GM23248 (cell line): ENCODE data around the gene TRIM27. TPM values are rescaled to one million over a fixed set of nuclear protein-coding genes. Genes with fewer than 3 reads are reported as not detected.

Source experiments
- DNase-seq: peaks from one replicate; pipeline ENCODE4 v3.0.0-alpha.2; 2015
- H2AFZ ChIP-seq: fragments of 200-600 bp; sonication (generic); 2 replicates; pipeline ENCODE4 v1.6.1; 2016; ENCODE audit warnings: antibody characterized with exemption
- H3F3A ChIP-seq: fragments of 200-600 bp; sonication (generic); 2 replicates; pipeline ENCODE4 v1.6.1; 2016; ENCODE audit warnings: mild to moderate bottlenecking, antibody characterized with exemption, mixed run types; ENCODE audit not compliant: insufficient read depth
- H3K27ac ChIP-seq: fragments of 200-600 bp; sonication (generic); 2 replicates; pipeline ENCODE4 v1.5.1; 2016; ENCODE audit warnings: mild to moderate bottlenecking
- H3K27me3 ChIP-seq: fragments of 200-600 bp; sonication (generic); replicated peaks from 2 replicates; pipeline ENCODE4 v1.6.1; 2016; ENCODE audit warnings: mild to moderate bottlenecking; ENCODE audit not compliant: insufficient read depth
- H3K36me3 ChIP-seq: fragments of 200-600 bp; sonication (generic); 2 replicates; pipeline ENCODE4 v1.6.1; 2016; ENCODE audit warnings: low read depth, mild to moderate bottlenecking
- H3K4me1 ChIP-seq: fragments of 200-600 bp; sonication (generic); 2 replicates; pipeline ENCODE4 v1.6.1; 2016; ENCODE audit warnings: mild to moderate bottlenecking; ENCODE audit not compliant: insufficient read depth
- H3K4me2 ChIP-seq: fragments of 200-600 bp; sonication (generic); one replicate; pipeline ENCODE4 v1.6.1; 2016; ENCODE audit warnings: mild to moderate bottlenecking; ENCODE audit not compliant: unreplicated experiment
- H3K4me3 ChIP-seq: fragments of 200-600 bp; sonication (generic); 2 replicates; pipeline ENCODE4 v1.5.1; 2016; ENCODE audit warnings: mild to moderate bottlenecking
- H3K79me2 ChIP-seq: fragments of 200-600 bp; sonication (generic); 2 replicates; pipeline ENCODE4 v1.6.1; 2016; ENCODE audit warnings: mild to moderate bottlenecking; ENCODE audit not compliant: insufficient read depth
- H3K9ac ChIP-seq: fragments of 200-600 bp; sonication (generic); 2 replicates; pipeline ENCODE4 v1.6.1; 2016; ENCODE audit warnings: mild to moderate bottlenecking
- H3K9me2 ChIP-seq: fragments of 200-600 bp; sonication (generic); 2 replicates; pipeline ENCODE4 v1.6.1; 2016; ENCODE audit warnings: mixed run types, mild to moderate bottlenecking, moderate library complexity; ENCODE audit not compliant: insufficient read depth
- H3K9me3 ChIP-seq: fragments of 200-600 bp; sonication (generic); one replicate; pipeline ENCODE4 v1.6.1; 2017; ENCODE audit warnings: low read depth
- H4K20me1 ChIP-seq: fragments of 200-600 bp; sonication (generic); 2 replicates; pipeline ENCODE4 v1.6.0; 2016; ENCODE audit not compliant: insufficient read depth
- EZH2 ChIP-seq: fragments of 200-600 bp; sonication (generic); IDR thresholded peaks from 2 replicates; pipeline ENCODE4 v1.6.1; 2018; ENCODE audit warnings: antibody characterized with exemption, mild to moderate bottlenecking; ENCODE audit not compliant: insufficient read depth, poor library complexity, severe bottlenecking
- EZH2phosphoT487 ChIP-seq: fragments of 200-600 bp; sonication (generic); IDR thresholded peaks from 2 replicates; pipeline ENCODE4 v1.6.1; 2018; ENCODE audit warnings: antibody characterized with exemption, moderate library complexity, mild to moderate bottlenecking, low read depth; ENCODE audit not compliant: insufficient read depth
- WGBS, 2 experiments: methylation state at CpG; one replicate each; pipeline ENCODE4 v1.1.6; 2015 to 2017; ENCODE audit warnings: low lambda C conversion rate in 2 of 2, low coverage in 1 of 2; ENCODE audit errors: missing lambda C conversion rate in 2 of 2; 5-methylcytosine and 5-hydroxymethylcytosine counted together
- in situ Hi-C: fragments of 300-500 bp; cut with MboI; formaldehyde crosslinking; loops from 2 replicates; pipeline ENCODE4 v1.15.0; 2020
- polyA plus RNA-seq: library from polyadenylated mRNA; unstranded; fragments of >200 nt; fragmentation: Nextera tagmentation; extraction: Ambion mirVana; gene quantifications from 2 replicates; pipeline ENCODE4 v1.2.1, GENCODE V29; 2016
- total RNA-seq: library from RNA; depleted of rRNA; stranded (reverse); fragments of >200 nt; shearing (Covaris generic); gene quantifications from 2 replicates; pipeline ENCODE4 v1.2.3, GENCODE V29; 2014

The TRIM27 gene
- total and polyA plus RNA-seq, 2 experiments from 2014 or later: 40.2 to 67.7 TPM

- no peaks in the 10 kb centered on the region for H3K4me1 ChIP-seq
- TF ChIP-seq EZH2phosphoT487 (no peak), EZH2 (no peak)
- no peaks in the 10 kb centered on the region for H3K36me3 ChIP-seq
- H3K4me2 ChIP-seq: peak overlapping the region; percentile 99
- H3K79me2 ChIP-seq: no peaks in the 10 kb centered on the region
- DNase-seq: peak; percentile 77
- H3K27me3 ChIP-seq: no peaks in the 10 kb centered on the region
- H3K9me3 ChIP-seq: no peaks in the 10 kb centered on the region
- in situ Hi-C loops: no loop called here
- H3K4me3 ChIP-seq: peak overlapping the region; percentile 82
- peak overlapping the region; percentile 98 for H2AFZ ChIP-seq
- H3K27ac ChIP-seq: peak overlapping the region; percentile 68
- peaks cover 35% of the 10 kb centered on the region for H3F3A ChIP-seq
- 1% methylated on average over 32 to 33 of the region's 33 CpGs for WGBS, 2 experiments
- H4K20me1 ChIP-seq: no peaks in the 10 kb centered on the region
- H3K9ac ChIP-seq: peak overlapping the region; percentile 78
- H3K9me2 ChIP-seq: no peaks in the 10 kb centered on the region
Measured at GRCh38 chr6:28943557-28944411, 20.0 kb upstream of the TRIM27 start.

GRCh38 chr6:28943223-28943556, 19.4 kb upstream of the TRIM27 start:
- H3F3A ChIP-seq: peaks cover 37% of the 10 kb centered on the region
- DNase-seq: peak; percentile 16
- 2 to 4% methylated on average over 6 of the region's 6 CpGs for WGBS, 2 experiments
- H3K4me3 ChIP-seq: peak overlapping the region; percentile 82
- no peaks in the 10 kb centered on the region for H4K20me1 ChIP-seq
- H3K9me3 ChIP-seq: no peaks in the 10 kb centered on the region
- H2AFZ ChIP-seq: peak overlapping the region; percentile 98
- no peaks in the 10 kb centered on the region for H3K9me2 ChIP-seq
- H3K36me3 ChIP-seq: no peaks in the 10 kb centered on the region
- no peak overlapping the region for H3K27ac ChIP-seq
- H3K4me1 ChIP-seq: no peaks in the 10 kb centered on the region
- H3K9ac ChIP-seq: 0 out of 2 replicates have a peak overlapping the region, but pooled peaks have one; percentile 16
- H3K79me2 ChIP-seq: no peaks in the 10 kb centered on the region
- TF ChIP-seq EZH2 (no peak), EZH2phosphoT487 (no peak)
- H3K27me3 ChIP-seq: no peaks in the 10 kb centered on the region
- in situ Hi-C loops: no loop called here
- peak overlapping the region; percentile 99 for H3K4me2 ChIP-seq

GRCh38 chr6:28941684-28942448, 18.1 kb upstream of the TRIM27 start:
- Histone ChIP-seq H3K27me3 (no peaks in the 10 kb centered on the region), H3K27ac (peak overlapping the region; percentile 59; the same call in 1 of the 2 replicates), H3K9me3 (no peaks in the 10 kb centered on the region), H3K4me3 (peak overlapping the region; percentile 94), H3K79me2 (no peaks in the 10 kb centered on the region), H3K9ac (peak overlapping the region; percentile 75), H4K20me1 (no peaks in the 10 kb centered on the region), H3K36me3 (no peaks in the 10 kb centered on the region), H3K4me1 (no peaks in the 10 kb centered on the region), H3K9me2 (no peaks in the 10 kb centered on the region), H2AFZ (peak overlapping the region; percentile 62), H3K4me2 (peak overlapping the region; percentile 92), H3F3A (peaks cover 37% of the 10 kb centered on the region)
- WGBS, 2 experiments: 0 to 2% methylated on average over 13 of the region's 13 CpGs
- DNase-seq: peak; percentile 23
- in situ Hi-C loops: no loop called here
- TF ChIP-seq EZH2phosphoT487 (no peak), EZH2 (no peak)

- H3K9me2 ChIP-seq: no peaks in the 10 kb centered on the region
- peak overlapping the region; percentile 92 for H3K4me2 ChIP-seq
- no peaks in the 10 kb centered on the region for H3K9me3 ChIP-seq
- peak overlapping the region; percentile 59 for H3K27ac ChIP-seq
- peak overlapping the region; percentile 94 for H3K4me3 ChIP-seq
- WGBS, 2 experiments: 1% methylated on average over 28 of the region's 28 CpGs
- H3K27me3 ChIP-seq: no peaks in the 10 kb centered on the region
- peak overlapping the region; percentile 98 for H2AFZ ChIP-seq
- peak; percentile 87 for DNase-seq
- in situ Hi-C loops: no loop called here
- peaks cover 37% of the 10 kb centered on the region for H3F3A ChIP-seq
- H4K20me1 ChIP-seq: no peaks in the 10 kb centered on the region
- peak overlapping the region; percentile 75 for H3K9ac ChIP-seq
- H3K36me3 ChIP-seq: no peaks in the 10 kb centered on the region
- H3K4me1 ChIP-seq: no peaks in the 10 kb centered on the region
- H3K79me2 ChIP-seq: no peaks in the 10 kb centered on the region
- TF ChIP-seq EZH2phosphoT487 (no peak), EZH2 (no peak)
Measured at GRCh38 chr6:28940858-28941683, 17.3 kb upstream of the TRIM27 start.
